WERI-Rb-1 (cell line): Measurements from ENCODE around the gene NSF.

Source experiments
- DNase-seq: peaks from one replicate; pipeline ENCODE4 v3.0.0-alpha.2; 2020
- H3K27ac ChIP-seq: fragments of 250-450 bp; sonication (Bioruptor Pico); 2 replicates; pipeline ENCODE4 v1.5.1; 2020; ENCODE audit warnings: mild to moderate bottlenecking, moderate library complexity
- H3K27me3 ChIP-seq: fragments of 250-450 bp; sonication (Bioruptor Pico); 2 replicates; pipeline ENCODE4 v1.5.1; 2021; ENCODE audit warnings: mild to moderate bottlenecking, low read depth, moderate library complexity; ENCODE audit not compliant: insufficient read depth, severe bottlenecking
- H3K36me3 ChIP-seq: fragments of 250-450 bp; sonication (Bioruptor Pico); 2 replicates; pipeline ENCODE4 v1.5.1; 2020; ENCODE audit warnings: mild to moderate bottlenecking, moderate library complexity
- H3K4me3 ChIP-seq: 2 replicates; pipeline ENCODE4 v1.5.1; 2011; ENCODE audit warnings: low read depth, mild to moderate bottlenecking, control low read depth, low read length
- H3K9me3 ChIP-seq: fragments of 250-450 bp; sonication (Bioruptor Pico); 2 replicates; pipeline ENCODE4 v1.5.1; 2021; ENCODE audit warnings: mild to moderate bottlenecking, moderate library complexity; ENCODE audit not compliant: severe bottlenecking
- TF ChIP-seq, protein P1 (sequence below): IDR thresholded peaks from 2 replicates; pipeline ENCODE4 v1.5.1; 2011; ENCODE audit warnings: low read depth, mild to moderate bottlenecking, control low read depth, inconsistent platforms, low read length

Gene NSF

DNA sequence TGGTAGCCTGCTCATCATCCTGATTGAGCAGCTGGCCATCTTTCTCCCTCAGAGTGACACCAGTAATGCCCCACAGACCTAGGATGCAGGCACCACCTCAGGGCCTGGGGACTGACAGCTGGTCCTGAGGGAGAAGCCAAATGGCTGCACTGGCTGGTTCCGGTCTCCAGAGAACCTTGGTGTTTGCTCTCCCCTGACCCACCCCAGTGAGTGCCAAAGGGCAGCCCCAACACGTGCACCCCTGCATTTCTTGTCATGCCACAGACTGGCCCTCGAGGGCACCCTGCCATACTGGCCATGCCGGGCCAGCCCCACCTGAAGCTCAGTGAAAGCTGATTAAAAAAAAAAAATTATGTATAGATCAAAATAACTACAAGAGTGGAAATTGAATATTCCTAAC, 127.5 kb downstream of the NSF start:
- TF ChIP-seq, protein P1, sequence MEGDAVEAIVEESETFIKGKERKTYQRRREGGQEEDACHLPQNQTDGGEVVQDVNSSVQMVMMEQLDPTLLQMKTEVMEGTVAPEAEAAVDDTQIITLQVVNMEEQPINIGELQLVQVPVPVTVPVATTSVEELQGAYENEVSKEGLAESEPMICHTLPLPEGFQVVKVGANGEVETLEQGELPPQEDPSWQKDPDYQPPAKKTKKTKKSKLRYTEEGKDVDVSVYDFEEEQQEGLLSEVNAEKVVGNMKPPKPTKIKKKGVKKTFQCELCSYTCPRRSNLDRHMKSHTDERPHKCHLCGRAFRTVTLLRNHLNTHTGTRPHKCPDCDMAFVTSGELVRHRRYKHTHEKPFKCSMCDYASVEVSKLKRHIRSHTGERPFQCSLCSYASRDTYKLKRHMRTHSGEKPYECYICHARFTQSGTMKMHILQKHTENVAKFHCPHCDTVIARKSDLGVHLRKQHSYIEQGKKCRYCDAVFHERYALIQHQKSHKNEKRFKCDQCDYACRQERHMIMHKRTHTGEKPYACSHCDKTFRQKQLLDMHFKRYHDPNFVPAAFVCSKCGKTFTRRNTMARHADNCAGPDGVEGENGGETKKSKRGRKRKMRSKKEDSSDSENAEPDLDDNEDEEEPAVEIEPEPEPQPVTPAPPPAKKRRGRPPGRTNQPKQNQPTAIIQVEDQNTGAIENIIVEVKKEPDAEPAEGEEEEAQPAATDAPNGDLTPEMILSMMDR: no peak
- Histone ChIP-seq H3K27me3 (no peaks in the 10 kb centered on the region), H3K4me3 (no peak overlapping the region), H3K9me3 (no peaks in the 10 kb centered on the region), H3K36me3 (peaks cover 43% of the 10 kb centered on the region), H3K27ac (no peak overlapping the region)
- no peak for DNase-seq

- no peak overlapping the region for H3K4me3 ChIP-seq
- no peaks in the 10 kb centered on the region for H3K9me3 ChIP-seq
- no peak for DNase-seq
- H3K36me3 ChIP-seq: peaks cover 24% of the 10 kb centered on the region
- 0 out of 2 replicates have a peak overlapping the region, but pooled peaks have one; percentile 2 for H3K27ac ChIP-seq
- no peaks in the 10 kb centered on the region for H3K27me3 ChIP-seq
- TF ChIP-seq, protein P1: no peak
Measured at GRCh38 chr17:46719891-46720290, 129.4 kb downstream of the NSF start.

DNA sequence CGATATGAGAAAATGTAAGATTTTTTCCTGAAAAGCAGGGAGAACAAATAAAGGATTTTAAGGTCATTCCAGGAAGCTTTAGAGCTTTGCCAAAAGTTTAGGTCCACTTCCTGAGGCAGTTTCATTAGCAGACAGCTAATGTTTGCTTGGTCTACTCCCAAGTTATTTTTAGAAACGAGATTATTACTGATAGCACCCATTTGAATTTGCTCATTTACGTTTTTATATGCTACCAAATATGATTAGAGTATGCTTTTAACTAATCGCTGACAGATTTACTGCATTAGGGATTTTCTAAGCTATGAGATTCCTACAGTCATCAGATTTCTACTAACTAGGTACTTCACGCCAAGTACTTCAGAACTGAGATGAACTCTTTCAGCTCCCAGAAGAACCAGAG, 129.9 kb downstream of the NSF start:
- TF ChIP-seq, protein P1: no peak
- no peaks in the 10 kb centered on the region for H3K9me3 ChIP-seq
- peaks cover 20% of the 10 kb centered on the region for H3K36me3 ChIP-seq
- H3K27me3 ChIP-seq: no peaks in the 10 kb centered on the region
- no peak overlapping the region for H3K4me3 ChIP-seq
- 0 out of 2 replicates have a peak overlapping the region, but pooled peaks have one; percentile 2 for H3K27ac ChIP-seq
- DNase-seq: no peak

- Histone ChIP-seq H3K36me3 (peaks cover 7% of the 10 kb centered on the region), H3K27ac (no peak overlapping the region), H3K9me3 (no peaks in the 10 kb centered on the region), H3K4me3 (no peak overlapping the region), H3K27me3 (no peaks in the 10 kb centered on the region)
- DNase-seq: no peak
- TF ChIP-seq, protein P1: no peak
Measured at GRCh38 chr17:46722662-46723285, 132.3 kb downstream of the NSF start.

DNA sequence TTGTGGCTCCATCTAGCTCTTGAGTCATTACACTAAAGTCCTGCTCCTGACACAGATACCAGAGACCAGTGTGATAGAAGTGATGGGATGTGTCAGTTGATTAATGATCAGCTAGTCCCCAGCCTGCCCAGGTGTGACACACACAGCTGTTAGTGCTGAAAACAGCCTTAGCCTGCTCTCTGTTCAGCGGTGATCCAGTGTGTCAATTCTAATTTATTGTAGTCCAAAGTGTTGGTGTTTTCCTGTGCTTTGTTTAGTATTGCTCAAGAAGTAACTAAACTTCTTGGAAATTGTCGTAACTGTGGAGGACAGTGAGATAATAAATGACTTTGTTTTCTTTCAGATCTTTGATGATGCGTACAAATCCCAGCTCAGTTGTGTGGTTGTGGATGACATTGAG, 135.7 kb downstream of the NSF start:
- peak overlapping the region; percentile 51 for H3K27ac ChIP-seq
- H3K36me3 ChIP-seq: peaks cover 19% of the 10 kb centered on the region
- H3K9me3 ChIP-seq: no peaks in the 10 kb centered on the region
- H3K27me3 ChIP-seq: no peaks in the 10 kb centered on the region
- no peak overlapping the region for H3K4me3 ChIP-seq
- peak; percentile 51 for DNase-seq
- TF ChIP-seq, protein P1: no peak
